ENCODE data around the gene RPL11.

DNA sequence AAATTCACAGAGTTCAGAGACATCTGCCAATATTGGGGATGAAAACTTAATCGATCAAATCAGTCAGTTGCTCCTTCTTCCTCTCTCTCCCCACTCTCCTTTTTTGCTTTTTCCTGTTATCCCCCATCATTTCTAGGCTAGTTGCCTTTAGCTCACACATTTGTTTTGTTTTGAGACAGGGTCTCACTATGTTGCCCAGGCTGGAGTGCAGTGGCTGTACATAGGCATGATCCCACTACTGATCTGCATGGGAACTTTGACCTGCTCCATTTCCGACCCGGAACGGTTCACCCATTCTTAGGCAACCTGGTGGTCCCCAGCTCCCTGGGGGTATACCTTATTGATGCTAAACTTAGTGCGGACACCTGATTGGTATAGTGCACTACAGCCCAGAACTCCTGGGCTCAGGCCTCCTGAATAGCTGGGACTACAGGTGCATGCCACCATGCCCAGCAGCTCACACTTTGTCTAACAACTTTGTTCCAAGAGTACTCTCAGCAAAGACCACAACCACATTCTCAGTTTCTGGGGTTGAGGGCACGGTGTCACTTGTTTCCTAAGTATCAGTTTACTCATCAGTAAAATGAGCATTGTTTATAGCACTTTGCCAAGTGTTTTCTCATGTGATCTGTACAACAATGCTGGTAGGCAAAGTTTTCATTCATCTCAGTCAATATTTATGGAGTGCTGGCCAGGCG is 45.0 kb downstream of the RPL11 start:
- TF ChIP-seq EZH2 (IDR thresholded peaks at IDR 0.05; ENCODE audit: low read length, unreplicated experiment) (no peak), EZH2phosphoT487 (IDR thresholded peaks at IDR 0.05; ENCODE audit: borderline replicate concordance, low read length) (no peak)
- TF ChIP-seq, protein P1, sequence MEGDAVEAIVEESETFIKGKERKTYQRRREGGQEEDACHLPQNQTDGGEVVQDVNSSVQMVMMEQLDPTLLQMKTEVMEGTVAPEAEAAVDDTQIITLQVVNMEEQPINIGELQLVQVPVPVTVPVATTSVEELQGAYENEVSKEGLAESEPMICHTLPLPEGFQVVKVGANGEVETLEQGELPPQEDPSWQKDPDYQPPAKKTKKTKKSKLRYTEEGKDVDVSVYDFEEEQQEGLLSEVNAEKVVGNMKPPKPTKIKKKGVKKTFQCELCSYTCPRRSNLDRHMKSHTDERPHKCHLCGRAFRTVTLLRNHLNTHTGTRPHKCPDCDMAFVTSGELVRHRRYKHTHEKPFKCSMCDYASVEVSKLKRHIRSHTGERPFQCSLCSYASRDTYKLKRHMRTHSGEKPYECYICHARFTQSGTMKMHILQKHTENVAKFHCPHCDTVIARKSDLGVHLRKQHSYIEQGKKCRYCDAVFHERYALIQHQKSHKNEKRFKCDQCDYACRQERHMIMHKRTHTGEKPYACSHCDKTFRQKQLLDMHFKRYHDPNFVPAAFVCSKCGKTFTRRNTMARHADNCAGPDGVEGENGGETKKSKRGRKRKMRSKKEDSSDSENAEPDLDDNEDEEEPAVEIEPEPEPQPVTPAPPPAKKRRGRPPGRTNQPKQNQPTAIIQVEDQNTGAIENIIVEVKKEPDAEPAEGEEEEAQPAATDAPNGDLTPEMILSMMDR (conservative IDR thresholded peaks at IDR 0.05; ENCODE audit: low read depth, low read length): no peak

Data from PC-3 (cell line).